ENCODE data around the gene KANK4. TPM values are rescaled to one million over a fixed set of nuclear protein-coding genes. Genes with fewer than 3 reads are reported as not detected.

The KANK4 gene
- polyA plus RNA-seq, 3 donors = not detected

DNA sequence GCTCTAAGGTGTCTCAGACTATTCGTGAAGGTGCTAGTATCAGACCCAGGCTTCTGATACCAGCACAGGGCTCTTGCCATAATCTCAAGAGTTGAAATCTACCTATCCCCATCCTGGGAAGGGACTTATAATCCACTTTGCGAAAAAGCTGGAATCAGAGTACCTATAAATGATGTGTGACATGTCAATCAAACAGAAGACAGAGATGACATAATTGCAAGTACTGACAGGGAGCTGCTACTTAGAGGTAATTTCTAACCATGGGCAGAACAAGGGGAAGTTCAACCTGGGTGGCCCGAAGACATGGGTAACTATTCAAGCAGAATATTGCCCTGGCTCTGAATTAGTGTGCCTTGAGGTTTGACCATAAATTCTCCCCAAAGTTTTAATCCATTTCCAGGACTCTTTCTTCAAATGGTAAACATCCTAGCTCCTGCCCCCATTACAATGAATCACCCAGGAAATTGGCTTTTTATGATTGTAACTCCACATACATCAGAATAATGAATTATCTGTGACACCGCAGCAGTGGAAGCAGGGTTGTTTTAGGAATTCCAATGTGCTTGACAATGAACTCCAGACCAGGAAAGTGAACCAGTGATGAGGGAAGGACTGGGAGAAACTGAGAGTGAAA, 37.2 kb downstream of the KANK4 start:
- Histone ChIP-seq H3K36me3 (replicated peaks in 1 of 2; ENCODE audit: control insufficient read depth in 1 of 2, insufficient read depth in 2 of 2, low read length in 2 of 2) (no peaks in the 10 kb centered on the region), H3K9ac (ENCODE audit: insufficient read depth, low read length, poor library complexity, severe bottlenecking) (no peak overlapping the region), H3K4me1 (ENCODE audit: control insufficient read depth in 1 of 2, insufficient read depth in 2 of 2, low read length in 2 of 2) (peaks cover 0 to 2% of the 10 kb centered on the region in 2 donors), H3K4me2 (replicated peaks; ENCODE audit: extremely low read depth, low read length, poor library complexity, severe bottlenecking) (no peak overlapping the region), H3K4me3 (replicated peaks in 1 of 3; ENCODE audit: low read depth in 2 of 3, low read length in 3 of 3) (no peak overlapping the region), H2AFZ (ENCODE audit: insufficient read depth, low read depth, low read length, poor library complexity, severe bottlenecking) (no peak overlapping the region), H3K27ac (ENCODE audit: low read depth in 1 of 2, low read length in 2 of 2) (no peak overlapping the region), H3K27me3 (ENCODE audit: control insufficient read depth in 2 of 2, insufficient read depth in 2 of 2, low read length in 2 of 2) (no peaks in the 10 kb centered on the region), H3K9me3 (replicated peaks in 1 of 2; ENCODE audit: control insufficient read depth in 1 of 2, insufficient read depth in 1 of 2, low read length in 2 of 2) (peaks cover 0 to 4% of the 10 kb centered on the region in 2 donors), H4K20me1 (ENCODE audit: insufficient read depth, low read length) (no peaks in the 10 kb centered on the region), H3K79me2 (ENCODE audit: insufficient read depth, low read length) (no peaks in the 10 kb centered on the region)
- Mint-ChIP-seq H3K4me3 (no peak overlapping the region), H3K27ac (no peak overlapping the region), H3K27me3 (ENCODE audit: low read depth in 3 of 3) (peaks cover 5 to 11% (median 7%) of the 10 kb centered on the region in 3 donors), H3K36me3 (peaks cover 0 to 1% of the 10 kb centered on the region in 2 donors), H3K4me1 (peaks cover 16% of the 10 kb centered on the region), H3K9me3 (peaks cover 0 to 10% (median 9%) of the 10 kb centered on the region in 7 donors)
- DNase-seq = no peak
- TF ChIP-seq, protein P1, sequence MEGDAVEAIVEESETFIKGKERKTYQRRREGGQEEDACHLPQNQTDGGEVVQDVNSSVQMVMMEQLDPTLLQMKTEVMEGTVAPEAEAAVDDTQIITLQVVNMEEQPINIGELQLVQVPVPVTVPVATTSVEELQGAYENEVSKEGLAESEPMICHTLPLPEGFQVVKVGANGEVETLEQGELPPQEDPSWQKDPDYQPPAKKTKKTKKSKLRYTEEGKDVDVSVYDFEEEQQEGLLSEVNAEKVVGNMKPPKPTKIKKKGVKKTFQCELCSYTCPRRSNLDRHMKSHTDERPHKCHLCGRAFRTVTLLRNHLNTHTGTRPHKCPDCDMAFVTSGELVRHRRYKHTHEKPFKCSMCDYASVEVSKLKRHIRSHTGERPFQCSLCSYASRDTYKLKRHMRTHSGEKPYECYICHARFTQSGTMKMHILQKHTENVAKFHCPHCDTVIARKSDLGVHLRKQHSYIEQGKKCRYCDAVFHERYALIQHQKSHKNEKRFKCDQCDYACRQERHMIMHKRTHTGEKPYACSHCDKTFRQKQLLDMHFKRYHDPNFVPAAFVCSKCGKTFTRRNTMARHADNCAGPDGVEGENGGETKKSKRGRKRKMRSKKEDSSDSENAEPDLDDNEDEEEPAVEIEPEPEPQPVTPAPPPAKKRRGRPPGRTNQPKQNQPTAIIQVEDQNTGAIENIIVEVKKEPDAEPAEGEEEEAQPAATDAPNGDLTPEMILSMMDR (IDR thresholded peaks at IDR 0.05) = no peak
- intact Hi-C loops (cut with micrococcal nuclease) = no loop called here
- WGBS (ENCODE audit: insufficient coverage) = 100% methylated on average over 1 of the region's 4 CpGs

- TF ChIP-seq, protein P1 (IDR thresholded peaks at IDR 0.05) = no peak
- peaks cover 0 to 2% of the 10 kb centered on the region in 2 donors for H3K4me1 ChIP-seq (ENCODE audit: control insufficient read depth in 1 of 2, insufficient read depth in 2 of 2, low read length in 2 of 2)
- peaks cover 0 to 6% (median 5%) of the 10 kb centered on the region in 3 donors for H3K27me3 Mint-ChIP-seq (ENCODE audit: low read depth in 3 of 3)
- H3K9ac ChIP-seq (ENCODE audit: insufficient read depth, low read length, poor library complexity, severe bottlenecking) = no peak overlapping the region
- H3K9me3 Mint-ChIP-seq = peaks cover 0 to 10% (median 9%) of the 10 kb centered on the region in 7 donors
- H3K4me3 Mint-ChIP-seq = no peak overlapping the region
- H3K36me3 ChIP-seq (replicated peaks in 1 of 2; ENCODE audit: control insufficient read depth in 1 of 2, insufficient read depth in 2 of 2, low read length in 2 of 2) = no peaks in the 10 kb centered on the region
- peaks cover 0 to 4% of the 10 kb centered on the region in 2 donors for H3K9me3 ChIP-seq (replicated peaks in 1 of 2; ENCODE audit: control insufficient read depth in 1 of 2, insufficient read depth in 1 of 2, low read length in 2 of 2)
- no peak overlapping the region for H3K27ac Mint-ChIP-seq
- H3K27ac ChIP-seq (ENCODE audit: low read depth in 1 of 2, low read length in 2 of 2) = no peak overlapping the region
- H3K4me3 ChIP-seq (replicated peaks in 1 of 3; ENCODE audit: low read depth in 2 of 3, low read length in 3 of 3) = no peak overlapping the region
- no peak overlapping the region for H3K4me2 ChIP-seq (replicated peaks; ENCODE audit: extremely low read depth, low read length, poor library complexity, severe bottlenecking)
- DNase-seq = no peak
- no peaks in the 10 kb centered on the region for H3K27me3 ChIP-seq (ENCODE audit: control insufficient read depth in 2 of 2, insufficient read depth in 2 of 2, low read length in 2 of 2)
- H2AFZ ChIP-seq (ENCODE audit: insufficient read depth, low read depth, low read length, poor library complexity, severe bottlenecking) = no peak overlapping the region
- no peaks in the 10 kb centered on the region for H4K20me1 ChIP-seq (ENCODE audit: insufficient read depth, low read length)
- 92% methylated on average over 2 of the region's 2 CpGs for WGBS (ENCODE audit: insufficient coverage)
- peaks cover 7% of the 10 kb centered on the region for H3K4me1 Mint-ChIP-seq
- H3K79me2 ChIP-seq (ENCODE audit: insufficient read depth, low read length) = no peaks in the 10 kb centered on the region
- peaks cover 0 to 2% of the 10 kb centered on the region in 2 donors for H3K36me3 Mint-ChIP-seq
- intact Hi-C loops (cut with micrococcal nuclease) = no loop called here
These were observed 38.2 kb downstream of the KANK4 start for GRCh38 chr1:62280960-62281465.
